Dermis blood vessel endothelial cell (primary cell): Measurements from ENCODE around the gene HOXB2. TPM values are rescaled to one million over a fixed set of nuclear protein-coding genes. Genes with fewer than 3 reads are reported as not detected.

ENCODE experiments used
- DNase-seq: peaks from one replicate; pipeline ENCODE4 v3.0.0; 2010
- total RNA-seq: library from RNA; depleted of rRNA; stranded (reverse); fragments of >200 nt; gene quantifications from 2 replicates; pipeline ENCODE4 v1.2.3, GENCODE V29; 2014

HOXB2 gene
- total RNA-seq, 1 donor from 2014 or later, result 4.8 TPM

GRCh38 chr17:48552466-48553189 lies 7.7 kb upstream of the HOXB2 start:
- no peak for DNase-seq

- no peak for DNase-seq
Observed at GRCh38 chr17:48551596-48552465, 6.9 kb upstream of the HOXB2 start.

DNA sequence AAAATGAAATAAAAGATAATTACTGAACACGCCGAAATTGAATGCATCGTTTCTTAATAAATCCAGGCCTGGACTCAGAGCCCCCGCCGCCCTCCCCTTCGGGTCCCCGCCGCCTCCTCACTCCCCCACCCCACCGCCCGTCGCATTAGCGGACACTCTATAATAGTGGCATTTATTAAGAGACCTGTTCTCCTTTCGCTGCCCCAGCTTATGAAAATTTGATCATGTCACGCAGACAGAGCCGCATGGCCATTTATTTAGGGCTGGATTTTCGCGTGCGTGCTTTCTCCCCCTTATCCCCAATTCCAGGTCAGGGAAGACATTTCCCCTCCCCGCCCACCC lies 6.3 kb upstream of the HOXB2 start:
- DNase-seq, result no peak

DNA sequence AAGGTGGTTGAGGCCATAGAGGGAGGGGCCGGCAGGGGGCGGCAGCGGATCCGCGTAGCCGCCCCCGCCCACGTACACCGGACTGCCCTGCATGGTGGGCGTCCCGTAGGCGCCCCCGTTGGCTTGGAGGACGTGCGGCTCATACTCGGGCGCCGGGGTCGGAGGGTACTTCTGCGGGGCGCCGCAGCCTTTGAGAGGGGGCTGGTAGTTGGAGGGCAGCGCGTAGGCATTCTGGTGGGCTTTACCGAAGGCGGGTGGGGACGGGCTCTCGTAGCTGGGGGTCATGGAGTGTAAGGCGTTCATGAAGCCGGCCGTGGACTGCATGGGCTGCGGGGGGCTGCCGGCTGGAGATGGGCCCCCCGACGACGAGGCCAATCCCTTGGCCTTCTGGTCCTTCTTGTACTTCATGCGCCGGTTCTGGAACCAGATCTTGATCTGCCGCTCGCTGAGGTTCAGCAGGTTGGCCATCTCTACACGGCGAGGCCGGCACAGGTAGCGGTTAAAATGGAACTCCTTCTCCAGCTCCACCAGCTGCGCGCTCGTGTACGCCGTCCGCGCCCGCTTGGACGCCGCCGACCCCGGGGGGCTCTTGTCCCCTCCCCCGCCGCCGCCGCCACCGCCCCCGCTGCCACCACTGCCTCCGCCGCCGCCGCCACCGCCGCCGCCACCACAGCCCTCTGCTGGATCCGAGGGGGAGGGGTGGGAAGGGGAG lies 5.7 kb upstream of the HOXB2 start:
- no peak for DNase-seq

DNA sequence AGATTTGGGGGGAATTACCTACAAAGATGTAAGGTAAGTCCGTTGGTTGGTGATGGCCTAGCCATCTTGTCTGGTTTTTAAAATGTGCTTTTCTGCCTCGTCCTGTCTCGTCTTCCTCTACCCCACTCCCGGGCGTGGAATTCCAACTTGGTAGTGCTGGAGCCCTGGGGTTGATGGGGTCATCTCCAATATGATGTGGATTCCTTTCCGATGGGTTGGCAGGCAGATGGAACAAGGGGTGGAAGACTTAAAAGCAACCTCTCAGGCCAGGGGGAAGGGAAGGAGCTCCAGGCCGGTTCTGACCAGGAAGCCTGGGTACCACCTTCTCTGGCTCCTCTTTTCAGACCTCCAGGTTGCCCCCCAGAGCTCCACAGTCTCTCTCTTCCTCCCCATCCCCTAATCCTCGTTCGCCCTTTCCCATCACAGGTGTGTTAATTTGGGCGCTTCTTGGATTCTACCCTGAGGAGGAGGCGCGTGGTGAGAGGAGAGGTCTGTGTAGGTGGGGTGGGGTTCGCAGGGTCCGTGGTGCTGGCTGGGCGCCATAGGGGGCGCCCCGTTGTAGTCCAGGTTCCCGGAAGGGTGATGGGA lies 5.1 kb upstream of the HOXB2 start:
- DNase-seq, result no peak

DNA sequence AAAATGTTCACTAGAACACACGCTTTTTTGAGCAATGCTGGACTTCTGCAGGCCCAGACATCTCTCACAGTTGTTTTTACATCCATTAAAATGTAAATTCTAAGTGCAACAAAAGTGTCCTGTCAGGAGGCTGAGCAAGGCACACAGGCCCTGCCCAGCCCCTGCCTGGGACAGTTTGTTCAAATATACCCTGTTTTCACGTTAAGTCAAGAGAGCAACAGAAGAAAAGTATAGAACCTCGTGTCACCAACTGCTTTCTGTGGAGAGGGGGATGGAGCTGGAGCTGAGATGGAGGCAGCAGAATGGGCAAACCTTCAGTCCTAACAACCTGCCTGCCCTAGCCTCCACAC lies 4.3 kb upstream of the HOXB2 start:
- DNase-seq, result no peak

DNA sequence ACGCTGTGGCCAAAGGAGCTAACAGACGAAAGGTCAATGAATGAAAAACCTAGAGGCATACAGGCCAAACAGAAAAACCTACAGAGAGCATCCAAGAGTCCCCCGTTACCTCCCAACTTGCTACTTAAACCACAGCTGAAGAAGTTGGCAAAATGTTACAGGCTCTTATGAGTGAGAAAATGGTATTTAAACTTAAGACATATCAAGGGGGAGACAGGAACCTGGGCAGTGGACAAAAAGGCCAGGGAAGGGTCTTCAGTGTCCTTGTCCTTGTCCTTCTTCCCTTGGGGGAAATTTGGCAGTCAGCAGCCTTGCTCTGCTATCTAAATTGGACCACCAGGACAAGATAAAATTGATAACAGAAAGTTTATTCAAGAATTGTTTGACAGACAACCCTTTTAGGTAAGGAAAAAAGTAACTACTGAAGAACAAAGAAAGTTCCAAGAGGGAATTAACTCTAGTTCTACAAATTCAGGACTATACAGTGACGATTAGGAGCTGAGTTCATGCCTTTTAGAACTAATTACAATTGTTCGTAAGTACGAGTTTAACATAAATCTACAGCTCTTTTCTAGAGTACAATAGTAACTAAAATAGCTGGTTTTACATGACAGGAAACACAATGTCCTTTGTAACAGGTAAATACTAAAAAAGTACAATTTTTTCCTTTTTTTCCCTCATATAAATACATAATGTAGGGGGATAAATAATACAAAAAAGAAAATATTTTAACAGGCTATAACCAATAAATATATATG lies 3.8 kb upstream of the HOXB2 start:
- DNase-seq, result no peak

- DNase-seq, result no peak
Observed at GRCh38 chr17:48547808-48548522, 3.1 kb upstream of the HOXB2 start.

- DNase-seq, result no peak
Observed at GRCh38 chr17:48546924-48547807, 2.3 kb upstream of the HOXB2 start.

GRCh38 chr17:48546137-48546923 lies 1.4 kb upstream of the HOXB2 start:
- DNase-seq, result no peak

- no peak for DNase-seq
Observed at GRCh38 chr17:48545539-48545938, 630 bp upstream of the HOXB2 start.

GRCh38 chr17:48544349-48545021 lies 424 bp downstream of the HOXB2 start:
- peak; percentile 82 for DNase-seq

DNA sequence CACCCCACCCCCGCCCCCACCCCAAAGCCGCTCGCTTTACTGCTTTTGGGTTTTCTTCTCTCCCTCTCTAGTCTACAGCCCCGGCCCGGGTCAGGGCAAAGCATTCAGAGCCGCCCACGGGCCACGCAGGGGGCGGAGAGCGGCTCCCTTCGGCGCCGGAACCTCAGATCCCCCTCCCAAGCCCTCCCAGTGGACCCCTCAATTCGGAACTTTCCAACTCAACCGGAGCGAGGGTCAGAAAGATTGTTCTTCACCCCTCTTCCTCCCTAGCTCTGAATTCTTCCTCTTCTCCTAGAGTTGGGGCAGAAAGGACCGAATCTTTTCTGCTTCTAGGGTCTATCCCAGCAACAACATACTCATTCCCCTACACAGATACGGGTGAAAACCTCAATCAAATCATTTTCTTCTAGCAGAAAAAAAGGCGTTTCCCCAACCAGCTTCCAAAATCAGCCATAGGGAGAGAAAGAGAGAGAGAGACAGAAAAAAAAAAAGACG lies 1.0 kb downstream of the HOXB2 start:
- peak; percentile 33 for DNase-seq

DNA sequence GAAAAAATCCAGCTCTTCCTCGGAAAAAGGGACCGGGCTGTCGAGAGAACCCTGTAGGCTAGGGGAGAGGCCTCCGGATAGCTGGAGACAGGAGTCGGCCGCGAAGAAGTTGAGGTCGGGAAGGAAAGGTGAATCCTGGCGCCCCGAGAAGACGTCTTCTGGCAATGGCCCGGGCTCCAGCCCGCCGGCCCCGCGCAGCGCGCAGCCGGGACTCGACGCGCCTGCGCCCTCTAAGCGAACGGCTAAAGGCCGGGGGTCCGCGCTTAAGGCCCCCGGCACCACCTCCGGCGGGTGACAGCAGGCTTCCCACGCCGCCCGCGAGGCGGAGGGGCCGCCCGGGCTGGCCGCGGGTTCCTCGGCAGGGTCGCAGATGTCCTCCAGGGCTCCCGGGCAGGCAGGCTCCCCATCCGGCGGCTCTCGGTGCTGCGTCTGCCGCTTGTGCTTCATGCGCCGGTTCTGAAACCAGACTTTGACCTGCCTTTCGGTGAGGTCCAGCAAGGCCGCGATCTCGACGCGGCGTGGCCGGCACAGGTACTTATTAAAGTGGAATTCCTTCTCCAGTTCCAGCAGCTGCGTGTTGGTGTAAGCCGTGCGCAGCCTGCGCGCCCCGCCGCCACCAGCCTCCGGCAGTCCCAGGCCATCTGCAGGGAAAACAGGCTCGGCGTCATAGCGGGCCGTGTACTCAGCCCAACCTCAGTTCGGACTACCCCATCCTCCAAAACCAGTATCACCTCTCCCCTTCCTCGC lies 1.6 kb downstream of the HOXB2 start:
- peak; percentile 69 for DNase-seq

DNA sequence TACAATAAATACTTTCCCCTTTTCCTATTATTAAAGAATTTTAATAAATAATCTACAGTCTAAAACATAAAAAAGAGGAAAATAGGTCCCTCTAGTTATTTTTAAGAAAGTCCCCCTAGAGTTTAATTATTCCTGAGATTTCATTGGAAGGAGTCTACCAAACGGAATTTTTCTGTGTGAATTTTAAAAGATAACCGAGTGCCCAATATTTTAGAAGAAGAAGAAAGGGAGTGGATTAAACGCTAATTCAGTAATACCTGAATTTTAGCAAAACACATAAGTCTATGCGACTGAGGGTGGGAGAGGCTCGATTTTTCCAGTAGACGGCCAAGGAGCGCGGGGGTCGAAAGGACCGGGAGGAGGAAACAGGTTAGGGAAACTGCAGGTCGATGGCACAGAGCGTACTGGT lies 2.2 kb downstream of the HOXB2 start:
- no peak for DNase-seq

DNA sequence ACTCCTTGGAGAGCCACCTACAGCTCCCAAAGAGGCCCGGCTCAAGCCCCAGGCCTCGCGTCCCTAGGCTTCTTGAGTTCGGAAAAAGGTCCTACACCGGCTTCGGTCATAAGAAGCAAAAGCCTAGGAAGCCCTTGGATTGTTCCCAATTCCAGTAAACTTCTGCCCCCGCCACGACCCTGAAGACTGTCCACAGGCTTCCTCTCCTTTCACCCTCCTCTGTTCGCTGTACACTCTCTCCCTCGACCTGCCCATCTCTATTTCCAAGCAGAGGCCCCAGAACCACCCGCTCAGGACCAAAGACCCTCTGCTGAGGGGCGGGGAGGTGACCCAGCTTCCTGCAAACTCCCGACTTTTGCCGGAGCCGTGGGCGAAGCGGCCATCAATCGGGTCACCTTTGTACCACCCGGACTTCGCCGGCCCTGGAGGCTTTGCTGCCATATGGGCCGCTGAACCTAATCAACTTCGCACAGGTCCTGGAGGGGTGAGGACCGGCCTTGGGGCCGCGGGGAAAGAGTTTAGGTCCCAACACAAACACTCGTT lies 2.7 kb downstream of the HOXB2 start:
- DNase-seq, result peak; percentile 52

DNA sequence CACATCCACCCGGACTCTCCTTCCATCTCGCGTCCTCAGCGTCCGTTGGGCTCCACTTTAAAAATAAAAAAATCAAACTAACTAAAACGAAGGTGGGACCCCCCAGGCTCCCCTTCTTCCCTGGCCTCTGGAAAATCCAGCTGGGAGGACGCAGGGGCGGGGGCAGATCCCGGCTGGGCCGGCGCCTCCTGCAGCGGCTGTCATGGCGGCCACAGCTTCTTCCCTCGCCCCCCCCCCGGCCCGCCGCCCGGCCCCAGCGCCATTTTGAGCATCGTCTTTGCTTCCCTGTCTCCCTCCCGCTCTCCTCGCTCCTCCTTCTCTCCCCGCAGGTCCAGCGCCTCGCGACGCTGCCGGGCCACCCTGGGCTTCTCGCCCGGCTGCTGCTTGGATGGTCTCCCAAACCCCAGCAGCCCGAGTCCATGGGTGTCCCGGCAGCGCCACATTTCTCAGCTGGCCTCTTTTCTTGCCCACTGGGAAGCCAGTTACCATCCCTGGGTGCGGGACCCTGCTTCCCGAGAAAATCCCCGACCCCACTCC lies 3.3 kb downstream of the HOXB2 start:
- DNase-seq, result peak; percentile 59
